NB4 (cell line): ENCODE data around the gene MAP2K6.

ENCODE experiments used
- CTCF ChIP-seq: IDR thresholded peaks from one replicate; pipeline ENCODE4 v1.5.1; 2012; ENCODE audit warnings: low read depth, low read length
- MAX ChIP-seq: IDR thresholded peaks from 2 replicates; pipeline ENCODE4 v1.6.1; 2011; ENCODE audit warnings: low read depth, low read length
- MYC ChIP-seq: IDR thresholded peaks from 2 replicates; pipeline ENCODE4 v1.6.1; 2011; ENCODE audit warnings: low read depth, low read length
- POLR2A ChIP-seq: IDR thresholded peaks from 2 replicates; pipeline ENCODE4 v1.6.1; 2011; ENCODE audit warnings: mild to moderate bottlenecking; ENCODE audit not compliant: insufficient read length; ENCODE audit errors: extremely low read depth

- TF ChIP-seq CTCF (no peak), MAX (no peak), MYC (no peak), POLR2A (no peak)
Measured at GRCh38 chr17:69452664-69453260, 38.3 kb downstream of the MAP2K6 start.
